ENCODE results near the gene PRAMEF5.
"Not testable (repeated sequence)": the region's sequence is repeated elsewhere in the genome, so short reads cannot be mapped to it uniquely, and the experiment has no call there.

DNA sequence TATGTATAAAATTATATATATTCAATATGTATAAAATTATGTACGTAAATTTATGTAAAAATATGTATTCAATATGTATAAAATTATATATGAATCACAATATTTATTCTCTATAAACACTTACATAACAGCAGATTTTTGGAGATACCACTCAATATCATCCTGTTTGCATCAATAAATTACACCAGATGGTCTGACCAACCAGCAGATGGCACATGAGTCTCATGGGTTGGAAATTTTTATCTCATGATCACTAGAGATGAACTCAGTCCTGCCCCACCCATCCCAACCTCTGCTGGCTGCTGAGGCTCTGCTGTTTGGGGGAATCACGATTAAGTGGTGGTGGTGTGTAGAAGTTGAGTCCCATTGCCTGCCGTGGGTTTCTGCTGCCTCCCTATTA is 25.6 kb downstream of the PRAMEF5 start:
- TF ChIP-seq, protein P1, sequence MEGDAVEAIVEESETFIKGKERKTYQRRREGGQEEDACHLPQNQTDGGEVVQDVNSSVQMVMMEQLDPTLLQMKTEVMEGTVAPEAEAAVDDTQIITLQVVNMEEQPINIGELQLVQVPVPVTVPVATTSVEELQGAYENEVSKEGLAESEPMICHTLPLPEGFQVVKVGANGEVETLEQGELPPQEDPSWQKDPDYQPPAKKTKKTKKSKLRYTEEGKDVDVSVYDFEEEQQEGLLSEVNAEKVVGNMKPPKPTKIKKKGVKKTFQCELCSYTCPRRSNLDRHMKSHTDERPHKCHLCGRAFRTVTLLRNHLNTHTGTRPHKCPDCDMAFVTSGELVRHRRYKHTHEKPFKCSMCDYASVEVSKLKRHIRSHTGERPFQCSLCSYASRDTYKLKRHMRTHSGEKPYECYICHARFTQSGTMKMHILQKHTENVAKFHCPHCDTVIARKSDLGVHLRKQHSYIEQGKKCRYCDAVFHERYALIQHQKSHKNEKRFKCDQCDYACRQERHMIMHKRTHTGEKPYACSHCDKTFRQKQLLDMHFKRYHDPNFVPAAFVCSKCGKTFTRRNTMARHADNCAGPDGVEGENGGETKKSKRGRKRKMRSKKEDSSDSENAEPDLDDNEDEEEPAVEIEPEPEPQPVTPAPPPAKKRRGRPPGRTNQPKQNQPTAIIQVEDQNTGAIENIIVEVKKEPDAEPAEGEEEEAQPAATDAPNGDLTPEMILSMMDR (IDR thresholded peaks at IDR 0.05) = not testable (repeated sequence)
- not testable (repeated sequence) for TF ChIP-seq POLR2A (IDR thresholded peaks at IDR 0.05)

All from lower leg skin (tissue), 3 donors.